HL-60 (cell line): ENCODE data around the gene ZFHX3.

ENCODE experiments used
- GABPA ChIP-seq: IDR thresholded peaks from 2 replicates; pipeline ENCODE4 v1.6.1; 2012; ENCODE audit warnings: low read depth
- POLR2AphosphoS5 ChIP-seq: IDR thresholded peaks from 2 replicates; pipeline ENCODE4 v1.6.1; 2012; ENCODE audit warnings: low read depth
- SPI1 ChIP-seq: IDR thresholded peaks from 2 replicates; pipeline ENCODE4 v1.6.1; 2012; ENCODE audit warnings: low read depth, mild to moderate bottlenecking, borderline replicate concordance
- TF ChIP-seq, protein P1 (sequence below): IDR thresholded peaks from one replicate; pipeline ENCODE4 v1.5.1; 2011; ENCODE audit warnings: low read length, control low read depth, inconsistent platforms; ENCODE audit not compliant: insufficient read depth
- TF ChIP-seq, protein P2 (sequence below): IDR thresholded peaks from 2 replicates; pipeline ENCODE4 v1.6.1; 2012; ENCODE audit warnings: low read depth; ENCODE audit not compliant: insufficient replicate concordance

DNA sequence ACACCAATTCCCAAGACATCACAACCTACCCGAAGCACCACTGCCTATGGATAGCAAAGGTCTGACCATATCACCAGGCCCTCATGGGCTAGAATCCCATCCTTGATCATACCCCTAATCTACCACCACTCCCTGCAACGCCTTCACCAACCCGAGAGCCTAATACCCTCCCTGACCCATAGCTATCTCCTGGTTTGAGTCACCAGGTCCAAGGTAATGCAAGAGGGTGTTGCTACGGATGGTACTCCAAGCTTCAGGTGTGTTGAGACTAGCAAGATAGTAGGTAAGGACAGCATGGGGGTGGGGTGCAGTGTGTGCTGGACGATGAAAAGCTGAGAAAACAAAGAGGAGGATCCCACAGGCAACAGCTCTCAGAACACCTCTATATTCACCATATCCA, 258.0 kb downstream of the ZFHX3 start:
- TF ChIP-seq, protein P1, sequence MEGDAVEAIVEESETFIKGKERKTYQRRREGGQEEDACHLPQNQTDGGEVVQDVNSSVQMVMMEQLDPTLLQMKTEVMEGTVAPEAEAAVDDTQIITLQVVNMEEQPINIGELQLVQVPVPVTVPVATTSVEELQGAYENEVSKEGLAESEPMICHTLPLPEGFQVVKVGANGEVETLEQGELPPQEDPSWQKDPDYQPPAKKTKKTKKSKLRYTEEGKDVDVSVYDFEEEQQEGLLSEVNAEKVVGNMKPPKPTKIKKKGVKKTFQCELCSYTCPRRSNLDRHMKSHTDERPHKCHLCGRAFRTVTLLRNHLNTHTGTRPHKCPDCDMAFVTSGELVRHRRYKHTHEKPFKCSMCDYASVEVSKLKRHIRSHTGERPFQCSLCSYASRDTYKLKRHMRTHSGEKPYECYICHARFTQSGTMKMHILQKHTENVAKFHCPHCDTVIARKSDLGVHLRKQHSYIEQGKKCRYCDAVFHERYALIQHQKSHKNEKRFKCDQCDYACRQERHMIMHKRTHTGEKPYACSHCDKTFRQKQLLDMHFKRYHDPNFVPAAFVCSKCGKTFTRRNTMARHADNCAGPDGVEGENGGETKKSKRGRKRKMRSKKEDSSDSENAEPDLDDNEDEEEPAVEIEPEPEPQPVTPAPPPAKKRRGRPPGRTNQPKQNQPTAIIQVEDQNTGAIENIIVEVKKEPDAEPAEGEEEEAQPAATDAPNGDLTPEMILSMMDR: no peak
- TF ChIP-seq POLR2AphosphoS5 (no peak), GABPA (no peak), SPI1 (no peak)
- TF ChIP-seq, protein P2, sequence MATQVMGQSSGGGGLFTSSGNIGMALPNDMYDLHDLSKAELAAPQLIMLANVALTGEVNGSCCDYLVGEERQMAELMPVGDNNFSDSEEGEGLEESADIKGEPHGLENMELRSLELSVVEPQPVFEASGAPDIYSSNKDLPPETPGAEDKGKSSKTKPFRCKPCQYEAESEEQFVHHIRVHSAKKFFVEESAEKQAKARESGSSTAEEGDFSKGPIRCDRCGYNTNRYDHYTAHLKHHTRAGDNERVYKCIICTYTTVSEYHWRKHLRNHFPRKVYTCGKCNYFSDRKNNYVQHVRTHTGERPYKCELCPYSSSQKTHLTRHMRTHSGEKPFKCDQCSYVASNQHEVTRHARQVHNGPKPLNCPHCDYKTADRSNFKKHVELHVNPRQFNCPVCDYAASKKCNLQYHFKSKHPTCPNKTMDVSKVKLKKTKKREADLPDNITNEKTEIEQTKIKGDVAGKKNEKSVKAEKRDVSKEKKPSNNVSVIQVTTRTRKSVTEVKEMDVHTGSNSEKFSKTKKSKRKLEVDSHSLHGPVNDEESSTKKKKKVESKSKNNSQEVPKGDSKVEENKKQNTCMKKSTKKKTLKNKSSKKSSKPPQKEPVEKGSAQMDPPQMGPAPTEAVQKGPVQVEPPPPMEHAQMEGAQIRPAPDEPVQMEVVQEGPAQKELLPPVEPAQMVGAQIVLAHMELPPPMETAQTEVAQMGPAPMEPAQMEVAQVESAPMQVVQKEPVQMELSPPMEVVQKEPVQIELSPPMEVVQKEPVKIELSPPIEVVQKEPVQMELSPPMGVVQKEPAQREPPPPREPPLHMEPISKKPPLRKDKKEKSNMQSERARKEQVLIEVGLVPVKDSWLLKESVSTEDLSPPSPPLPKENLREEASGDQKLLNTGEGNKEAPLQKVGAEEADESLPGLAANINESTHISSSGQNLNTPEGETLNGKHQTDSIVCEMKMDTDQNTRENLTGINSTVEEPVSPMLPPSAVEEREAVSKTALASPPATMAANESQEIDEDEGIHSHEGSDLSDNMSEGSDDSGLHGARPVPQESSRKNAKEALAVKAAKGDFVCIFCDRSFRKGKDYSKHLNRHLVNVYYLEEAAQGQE: no peak
